ENCODE results near the gene SLC24A3.

SLC24A3 gene

DNA sequence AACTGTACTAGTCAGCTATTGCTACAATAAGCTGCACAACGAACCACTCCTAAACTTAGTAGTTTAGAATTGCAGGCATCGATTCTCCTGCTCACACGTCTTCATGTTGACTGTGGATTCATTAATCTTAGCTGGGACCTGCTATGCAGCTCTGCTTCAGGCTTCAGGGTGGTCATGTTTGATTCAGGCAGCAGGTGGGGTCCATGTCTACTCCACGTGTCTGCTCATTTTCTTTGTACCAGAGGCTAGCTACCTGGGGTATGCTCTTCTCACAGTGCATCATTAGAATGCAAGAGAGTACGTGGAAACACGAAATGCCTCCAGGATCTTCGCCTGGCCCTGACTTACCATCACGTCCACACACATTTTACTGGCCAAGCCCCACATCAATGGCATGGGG, 481.1 kb downstream of the SLC24A3 start:
- DNase-seq (ENCODE audit: extremely low read depth in 1 of 2, low read depth in 1 of 2) = no peak

DNA sequence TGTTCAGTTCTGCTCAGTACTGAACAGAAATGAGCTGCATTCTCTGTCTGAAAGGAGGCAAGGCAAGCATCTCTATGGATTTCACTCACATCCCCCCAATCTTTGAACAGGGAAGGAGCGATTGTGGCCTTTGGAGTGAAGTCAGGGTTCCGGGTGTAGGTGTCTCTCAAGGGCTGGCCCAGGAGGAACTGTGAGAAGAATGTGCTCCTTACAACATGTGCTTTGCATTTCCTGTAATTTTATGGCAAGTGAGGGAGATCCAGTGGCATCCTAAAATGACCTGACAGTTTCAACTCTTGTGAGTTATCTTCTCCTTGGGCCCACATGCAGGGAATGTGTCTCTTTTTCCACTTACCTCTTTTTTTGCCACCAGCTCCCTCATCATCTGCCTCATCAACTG, 482.6 kb downstream of the SLC24A3 start:
- no peak for DNase-seq (ENCODE audit: extremely low read depth in 1 of 2, low read depth in 1 of 2)

DNA sequence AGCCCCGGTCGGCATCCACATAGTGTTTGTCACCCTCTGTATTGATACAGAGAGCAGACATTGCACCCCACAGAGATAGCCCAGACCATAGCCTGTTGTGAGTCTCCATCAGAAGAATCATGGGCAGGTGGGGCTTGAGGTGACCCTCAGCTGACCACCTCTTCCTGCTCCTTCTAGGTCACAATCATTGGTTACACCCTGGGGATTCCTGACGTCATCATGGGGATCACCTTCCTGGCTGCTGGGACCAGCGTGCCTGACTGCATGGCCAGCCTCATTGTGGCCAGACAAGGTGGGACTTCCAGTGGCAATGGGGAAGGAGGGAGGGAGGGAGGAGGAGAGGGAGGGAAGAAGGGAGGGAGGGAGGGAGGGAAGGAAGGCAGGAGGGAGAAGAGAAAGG, 484.2 kb downstream of the SLC24A3 start:
- DNase-seq (ENCODE audit: extremely low read depth in 1 of 2, low read depth in 1 of 2) = no peak

DNA sequence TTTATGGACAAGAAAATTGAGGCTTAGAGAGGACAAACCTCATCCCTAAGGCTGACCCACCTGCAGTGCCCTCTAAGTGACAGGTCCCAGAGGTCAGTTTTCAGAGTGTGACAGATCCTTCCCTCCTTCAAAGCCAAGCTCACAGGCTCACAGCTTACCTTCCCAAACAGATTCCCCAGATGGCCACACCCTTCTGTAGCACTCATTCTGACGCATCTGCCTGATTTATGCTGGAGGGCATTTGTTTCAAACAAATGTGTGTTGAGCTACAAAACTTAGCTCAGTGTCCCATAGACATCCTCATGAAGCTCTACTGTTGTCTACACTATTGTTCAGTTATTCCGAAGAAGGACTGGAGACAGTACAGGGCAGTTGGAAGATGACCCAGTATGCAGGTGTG, 485.0 kb downstream of the SLC24A3 start:
- DNase-seq (ENCODE audit: extremely low read depth in 1 of 2, low read depth in 1 of 2) = no peak

DNA sequence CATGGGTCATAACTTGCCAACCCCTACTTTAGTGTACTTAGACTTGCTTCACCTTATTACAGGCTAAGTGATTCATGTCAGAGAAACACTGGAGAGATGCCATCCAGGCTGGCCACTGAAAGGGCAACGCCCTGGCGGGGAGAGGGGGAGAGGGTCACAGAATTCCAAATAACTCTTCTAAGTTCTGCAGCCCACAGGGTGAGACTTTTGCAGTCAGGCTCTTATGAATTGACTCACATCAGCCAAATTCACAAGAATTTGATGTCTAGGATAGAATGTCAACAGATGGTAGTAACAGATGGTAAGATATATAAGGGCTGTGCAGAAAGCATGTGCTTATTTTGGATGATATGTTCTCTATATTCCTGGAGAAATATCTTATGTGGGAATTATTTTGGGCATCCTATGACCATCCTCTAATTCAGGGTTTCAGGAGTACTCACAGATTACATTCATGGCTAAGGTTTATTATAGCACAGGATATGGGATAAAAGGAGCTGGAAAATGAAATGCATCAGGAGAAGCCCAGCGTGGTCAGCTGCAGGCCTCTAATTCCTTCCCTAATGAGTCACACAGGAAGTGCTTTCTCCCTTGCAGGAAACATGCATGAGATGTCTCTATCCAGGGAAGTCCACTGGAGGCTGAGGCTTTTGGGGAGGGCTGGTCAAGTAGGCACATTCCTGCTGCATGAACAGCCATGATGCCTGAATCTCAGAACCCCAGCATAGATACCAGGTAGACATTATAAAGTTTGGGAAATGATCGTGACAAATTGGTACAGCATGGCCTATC, 486.9 kb downstream of the SLC24A3 start:
- no peak for DNase-seq (ENCODE audit: extremely low read depth in 1 of 2, low read depth in 1 of 2)

DNA sequence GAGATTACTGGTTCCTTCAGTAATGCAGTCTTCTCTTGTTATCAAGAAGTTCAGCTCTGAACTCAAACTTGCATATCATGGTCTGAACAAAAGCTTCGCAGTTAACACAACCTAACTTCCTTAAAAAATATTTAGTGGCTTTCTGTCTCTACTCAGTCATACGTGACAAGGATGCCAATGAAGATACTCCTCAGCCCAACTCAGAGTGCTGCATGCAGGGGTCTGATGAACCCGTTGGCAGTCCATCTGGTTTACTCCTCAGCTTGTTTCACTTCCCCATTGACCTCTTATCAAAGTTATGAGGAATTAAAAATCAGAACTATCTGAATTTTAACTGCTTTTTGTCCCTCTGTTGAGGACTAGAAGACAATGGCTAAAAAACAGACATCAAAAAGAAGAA, 489.0 kb downstream of the SLC24A3 start:
- DNase-seq (ENCODE audit: extremely low read depth in 1 of 2, low read depth in 1 of 2) = no peak

DNA sequence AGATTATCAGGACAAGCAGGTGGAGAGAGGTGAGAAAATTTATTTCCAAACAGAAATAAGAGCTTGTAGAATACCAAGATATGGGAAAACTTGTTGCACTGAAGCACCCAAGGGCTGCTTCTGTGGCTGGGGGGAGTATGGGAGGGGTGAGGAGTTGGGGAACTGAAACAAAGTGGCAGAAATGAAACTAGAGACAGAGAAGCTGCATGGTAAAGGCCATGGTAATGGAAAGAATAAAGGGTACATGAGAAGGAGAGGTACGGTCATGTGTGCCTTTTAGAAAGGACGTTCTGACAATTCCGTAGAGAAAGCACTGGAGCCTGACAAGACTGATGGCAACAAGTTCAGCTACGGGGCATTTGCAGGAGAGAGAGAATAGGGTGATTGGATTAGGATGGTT, 494.0 kb downstream of the SLC24A3 start:
- DNase-seq (ENCODE audit: extremely low read depth in 1 of 2, low read depth in 1 of 2) = no peak

- no peak for DNase-seq (ENCODE audit: extremely low read depth in 1 of 2, low read depth in 1 of 2)
Measured at GRCh38 chr20:19709635-19710335, 497.3 kb downstream of the SLC24A3 start.

- DNase-seq (ENCODE audit: extremely low read depth in 1 of 2, low read depth in 1 of 2) = no peak
Measured at GRCh38 chr20:19710336-19711120, 498.1 kb downstream of the SLC24A3 start.

- no peak for DNase-seq (ENCODE audit: extremely low read depth in 1 of 2, low read depth in 1 of 2)
Measured at GRCh38 chr20:19711126-19711525, 498.7 kb downstream of the SLC24A3 start.

- DNase-seq (ENCODE audit: extremely low read depth in 1 of 2, low read depth in 1 of 2) = no peak
Measured at GRCh38 chr20:19712721-19713260, 500.3 kb downstream of the SLC24A3 start.

DNA sequence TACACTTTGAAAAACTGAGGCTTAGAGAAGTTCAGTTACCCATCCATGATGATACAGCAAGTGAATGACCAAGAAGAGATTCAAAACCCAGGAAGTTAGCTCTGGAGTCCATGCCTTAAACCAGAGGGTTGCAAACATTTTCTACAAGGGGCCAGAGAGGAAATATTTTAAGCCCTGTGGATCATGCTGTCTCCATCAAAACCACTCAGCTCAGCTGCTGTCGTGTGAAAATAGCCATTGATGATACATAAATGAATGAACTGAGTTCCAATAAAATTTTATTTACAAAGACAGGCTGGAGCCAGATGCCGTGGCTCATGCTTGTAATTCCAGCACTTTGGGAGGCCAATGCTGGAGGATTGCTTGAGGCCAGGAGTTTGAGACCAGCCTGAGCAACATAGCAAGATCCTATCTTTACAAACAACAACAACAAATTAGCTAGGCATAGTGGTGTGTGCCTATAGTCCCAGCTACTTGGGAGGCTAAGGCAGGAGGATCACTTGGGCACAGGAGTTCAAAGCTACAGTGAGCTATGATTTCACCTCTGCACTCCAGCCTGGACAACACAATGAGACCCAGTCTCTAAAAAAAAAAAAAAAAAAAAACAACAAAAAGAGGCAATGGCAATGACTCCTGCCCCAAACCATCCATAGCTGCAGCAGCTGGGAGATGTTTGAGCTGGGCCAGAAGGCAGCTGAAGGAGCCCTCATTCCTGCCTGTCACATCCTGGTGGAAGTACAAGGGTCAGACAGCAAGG, 501.6 kb downstream of the SLC24A3 start:
- DNase-seq (ENCODE audit: extremely low read depth in 1 of 2, low read depth in 1 of 2) = no peak

- no peak for DNase-seq (ENCODE audit: extremely low read depth in 1 of 2, low read depth in 1 of 2)
Measured at GRCh38 chr20:19714579-19714840, 502.1 kb downstream of the SLC24A3 start.

GRCh38 chr20:19715986-19716385, 503.5 kb downstream of the SLC24A3 start:
- DNase-seq (ENCODE audit: extremely low read depth in 1 of 2, low read depth in 1 of 2) = no peak

DNA sequence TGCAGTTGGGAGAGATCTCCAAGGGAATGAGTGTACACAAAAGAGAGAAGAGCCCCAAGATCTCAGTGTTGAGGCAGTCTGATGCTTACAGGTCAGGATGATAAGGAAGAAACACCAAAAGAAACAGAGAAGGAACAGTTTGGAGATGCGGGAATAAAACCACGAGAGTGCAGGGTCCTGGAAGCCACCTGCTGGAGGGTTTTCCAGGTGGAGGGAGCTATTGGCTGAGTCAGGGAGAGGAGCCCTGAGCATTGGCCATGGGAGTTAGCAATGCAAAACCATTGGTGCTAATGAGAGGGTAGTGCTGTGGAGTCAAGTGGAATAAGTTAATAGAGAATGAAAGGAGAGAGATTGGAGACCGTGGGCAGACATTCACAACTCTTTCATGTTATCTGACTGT, 506.4 kb downstream of the SLC24A3 start:
- DNase-seq (ENCODE audit: extremely low read depth in 1 of 2, low read depth in 1 of 2) = no peak

DNA sequence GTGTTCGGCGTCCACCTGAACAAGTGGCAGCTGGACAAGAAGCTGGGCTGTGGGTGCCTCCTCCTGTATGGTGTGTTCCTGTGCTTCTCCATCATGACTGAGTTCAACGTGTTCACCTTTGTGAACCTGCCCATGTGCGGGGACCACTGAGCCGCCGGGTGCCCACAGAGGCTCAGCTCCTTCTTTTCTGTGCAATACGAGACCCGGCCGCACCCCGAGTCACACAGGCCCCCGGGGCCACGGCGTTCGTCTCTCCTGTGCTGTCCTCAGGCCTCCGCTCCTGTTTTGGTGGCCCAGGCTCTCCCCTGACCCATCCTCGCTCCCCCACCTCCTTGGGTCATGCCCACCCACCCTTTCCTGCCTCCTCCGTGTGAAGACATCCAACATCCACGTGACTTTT, 508.5 kb downstream of the SLC24A3 start:
- no peak for DNase-seq (ENCODE audit: extremely low read depth in 1 of 2, low read depth in 1 of 2)

DNA sequence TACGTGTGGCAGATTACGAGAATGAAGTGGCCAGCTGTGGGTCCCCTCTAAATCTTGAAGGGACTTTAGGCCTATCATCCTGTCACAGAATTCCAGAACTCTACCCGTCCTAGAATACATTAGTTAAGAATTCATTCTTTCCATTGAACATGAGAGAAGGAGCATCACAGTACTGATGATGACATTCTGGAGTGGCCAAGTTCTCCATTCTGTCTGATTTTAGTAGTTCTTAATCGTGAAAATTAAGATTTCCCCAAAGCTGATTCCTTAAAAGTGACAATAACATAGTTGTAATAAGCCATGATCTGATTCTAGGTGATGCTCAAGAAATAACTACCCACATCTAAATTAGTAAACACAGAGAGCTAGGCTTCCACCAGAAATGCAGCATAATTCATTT, 510.6 kb downstream of the SLC24A3 start:
- no peak for DNase-seq (ENCODE audit: extremely low read depth in 1 of 2, low read depth in 1 of 2)

DNA sequence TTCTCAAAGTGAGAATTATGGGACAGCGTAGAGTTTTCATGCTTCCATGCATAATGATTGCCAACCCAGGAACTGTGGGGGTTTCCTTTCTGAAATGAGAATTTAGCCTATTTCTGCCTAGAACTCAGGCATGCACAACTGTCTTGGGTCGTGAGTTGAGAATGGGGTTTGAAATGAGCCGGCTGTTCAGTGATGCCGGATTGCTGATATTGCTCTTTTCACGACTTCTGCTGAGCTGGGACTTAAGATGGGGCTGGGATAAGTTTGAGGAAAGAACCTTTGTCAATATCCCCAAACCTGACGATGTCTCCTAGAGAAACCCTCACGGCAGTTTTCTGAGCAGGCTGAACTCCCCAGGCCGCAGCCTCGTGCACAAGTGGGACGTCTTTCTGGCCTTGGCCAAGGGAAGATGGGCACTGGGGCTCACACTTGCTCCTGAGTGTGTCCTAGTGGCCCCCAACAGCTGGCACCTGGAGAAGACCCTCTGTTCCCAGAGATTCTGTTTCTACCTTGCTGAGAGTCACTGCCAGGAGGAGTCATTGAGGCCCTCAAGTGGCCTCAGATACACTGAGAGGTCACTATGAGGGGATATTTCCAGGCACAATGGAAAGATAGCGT, 511.5 kb downstream of the SLC24A3 start:
- no peak for DNase-seq (ENCODE audit: extremely low read depth in 1 of 2, low read depth in 1 of 2)

DNA sequence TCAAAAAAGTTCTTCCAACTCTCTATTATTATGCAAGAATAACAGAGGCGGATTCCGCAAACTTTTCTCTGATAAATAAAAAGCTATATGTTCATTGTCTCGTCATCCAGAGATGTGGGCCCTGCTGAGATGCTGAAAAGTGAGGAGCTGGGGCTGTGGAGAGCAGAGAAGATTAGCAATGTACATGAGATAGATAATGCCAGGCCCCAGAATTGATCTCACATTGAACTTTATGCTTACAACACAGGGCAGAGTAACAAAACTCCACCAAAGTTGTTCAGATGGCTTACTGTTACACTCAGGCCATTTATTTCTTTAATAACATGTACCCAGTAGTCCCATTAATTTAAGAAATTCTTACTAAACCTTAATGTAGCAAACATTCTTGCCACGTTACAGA, 512.9 kb downstream of the SLC24A3 start:
- no peak for DNase-seq (ENCODE audit: extremely low read depth in 1 of 2, low read depth in 1 of 2)

GRCh38 chr20:19725814-19726525, 513.5 kb downstream of the SLC24A3 start:
- DNase-seq (ENCODE audit: extremely low read depth in 1 of 2, low read depth in 1 of 2) = no peak
